Measurements from ENCODE around the gene MACROD2.
"Not testable (repeated sequence)": the region's sequence is repeated elsewhere in the genome, so short reads cannot be mapped to it uniquely, and the experiment has no call there.

DNA sequence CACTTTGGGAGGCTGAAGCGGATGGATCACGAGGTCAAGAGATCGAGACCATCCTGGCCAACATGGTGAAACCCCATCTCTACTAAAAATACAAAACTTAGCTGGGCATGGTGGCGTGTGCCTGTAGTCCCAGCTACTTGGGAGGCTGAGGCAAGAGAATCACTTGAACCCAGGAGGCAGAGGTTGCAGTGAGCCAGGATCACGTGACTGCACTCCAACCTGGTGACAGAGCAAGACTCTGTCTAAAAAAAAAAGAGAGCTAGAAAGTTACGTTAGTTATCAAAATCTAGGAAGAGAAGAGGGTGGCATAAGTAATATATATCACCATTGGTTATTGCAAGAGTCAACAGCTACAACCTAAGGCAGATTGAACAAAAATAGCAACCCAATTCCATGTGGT, 2017.6 kb downstream of the MACROD2 start:
- TF ChIP-seq POLR2A (IDR thresholded peaks at IDR 0.05), result not testable (repeated sequence)
- TF ChIP-seq, protein P1, sequence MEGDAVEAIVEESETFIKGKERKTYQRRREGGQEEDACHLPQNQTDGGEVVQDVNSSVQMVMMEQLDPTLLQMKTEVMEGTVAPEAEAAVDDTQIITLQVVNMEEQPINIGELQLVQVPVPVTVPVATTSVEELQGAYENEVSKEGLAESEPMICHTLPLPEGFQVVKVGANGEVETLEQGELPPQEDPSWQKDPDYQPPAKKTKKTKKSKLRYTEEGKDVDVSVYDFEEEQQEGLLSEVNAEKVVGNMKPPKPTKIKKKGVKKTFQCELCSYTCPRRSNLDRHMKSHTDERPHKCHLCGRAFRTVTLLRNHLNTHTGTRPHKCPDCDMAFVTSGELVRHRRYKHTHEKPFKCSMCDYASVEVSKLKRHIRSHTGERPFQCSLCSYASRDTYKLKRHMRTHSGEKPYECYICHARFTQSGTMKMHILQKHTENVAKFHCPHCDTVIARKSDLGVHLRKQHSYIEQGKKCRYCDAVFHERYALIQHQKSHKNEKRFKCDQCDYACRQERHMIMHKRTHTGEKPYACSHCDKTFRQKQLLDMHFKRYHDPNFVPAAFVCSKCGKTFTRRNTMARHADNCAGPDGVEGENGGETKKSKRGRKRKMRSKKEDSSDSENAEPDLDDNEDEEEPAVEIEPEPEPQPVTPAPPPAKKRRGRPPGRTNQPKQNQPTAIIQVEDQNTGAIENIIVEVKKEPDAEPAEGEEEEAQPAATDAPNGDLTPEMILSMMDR (IDR thresholded peaks at IDR 0.05), result not testable (repeated sequence)
